A673 (cell line): ENCODE data around the gene LANCL2.

Source experiments
- EZH2 ChIP-seq: fragments of 200-600 bp; sonication (generic); IDR thresholded peaks from 2 replicates; pipeline ENCODE4 v1.6.1; 2017; ENCODE audit warnings: borderline replicate concordance, low read depth, mild to moderate bottlenecking, mixed read lengths, antibody characterized with exemption, low read length; ENCODE audit not compliant: poor library complexity, severe bottlenecking
- TF ChIP-seq, protein P1 (sequence below): fragments of 300-800, 200-600 bp; sonication (generic); conservative IDR thresholded peaks from 2 replicates; pipeline ENCODE4 v1.5.1; 2017; ENCODE audit warnings: low read depth, mild to moderate bottlenecking, antibody characterized with exemption, low read length, moderate library complexity, mixed read lengths

DNA sequence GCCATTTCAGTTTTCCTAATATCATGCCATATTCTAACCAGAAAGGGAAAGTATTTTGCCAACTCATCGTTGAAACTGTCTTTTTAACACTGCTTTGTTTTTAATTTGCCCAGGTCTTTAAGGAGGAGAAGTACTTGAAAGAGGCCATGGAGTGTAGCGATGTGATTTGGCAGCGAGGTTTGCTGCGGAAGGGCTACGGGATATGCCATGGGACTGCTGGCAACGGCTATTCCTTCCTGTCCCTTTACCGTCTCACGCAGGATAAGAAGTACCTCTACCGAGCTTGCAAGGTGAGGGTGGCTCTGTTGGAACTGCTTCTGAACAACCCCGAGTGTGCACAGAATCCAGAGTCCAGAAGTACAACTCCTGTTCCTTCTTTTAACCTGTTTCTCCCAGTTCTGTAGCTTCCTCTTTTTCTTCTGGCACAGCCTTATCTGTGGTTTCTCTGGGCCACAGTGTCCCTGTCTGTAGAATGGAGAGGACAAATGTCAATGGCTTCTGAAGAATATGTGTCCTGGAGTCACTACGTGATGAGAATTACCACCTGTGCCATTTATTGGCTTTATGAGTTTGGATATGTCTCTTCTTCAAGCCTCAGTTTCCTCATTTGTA, 60.1 kb downstream of the LANCL2 start:
- TF ChIP-seq, protein P1, sequence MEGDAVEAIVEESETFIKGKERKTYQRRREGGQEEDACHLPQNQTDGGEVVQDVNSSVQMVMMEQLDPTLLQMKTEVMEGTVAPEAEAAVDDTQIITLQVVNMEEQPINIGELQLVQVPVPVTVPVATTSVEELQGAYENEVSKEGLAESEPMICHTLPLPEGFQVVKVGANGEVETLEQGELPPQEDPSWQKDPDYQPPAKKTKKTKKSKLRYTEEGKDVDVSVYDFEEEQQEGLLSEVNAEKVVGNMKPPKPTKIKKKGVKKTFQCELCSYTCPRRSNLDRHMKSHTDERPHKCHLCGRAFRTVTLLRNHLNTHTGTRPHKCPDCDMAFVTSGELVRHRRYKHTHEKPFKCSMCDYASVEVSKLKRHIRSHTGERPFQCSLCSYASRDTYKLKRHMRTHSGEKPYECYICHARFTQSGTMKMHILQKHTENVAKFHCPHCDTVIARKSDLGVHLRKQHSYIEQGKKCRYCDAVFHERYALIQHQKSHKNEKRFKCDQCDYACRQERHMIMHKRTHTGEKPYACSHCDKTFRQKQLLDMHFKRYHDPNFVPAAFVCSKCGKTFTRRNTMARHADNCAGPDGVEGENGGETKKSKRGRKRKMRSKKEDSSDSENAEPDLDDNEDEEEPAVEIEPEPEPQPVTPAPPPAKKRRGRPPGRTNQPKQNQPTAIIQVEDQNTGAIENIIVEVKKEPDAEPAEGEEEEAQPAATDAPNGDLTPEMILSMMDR, result no peak
- no peak for TF ChIP-seq EZH2
